Common myeloid progenitor, CD34-positive (primary cell): ENCODE measurements around the gene FBN3.

Experiments used
- CTCF ChIA-PET: fragments of 350-600 bp; sonication (Branson Sonifier 250); formaldehyde crosslinking; loops from one replicate; lab custom pipeline; 2021; ENCODE audit warnings: antibody characterized with exemption; lab: Charles Lee
- POLR2A ChIA-PET: fragments of 350-600 bp; sonication (Branson Sonifier 250); formaldehyde crosslinking; loops from one replicate; lab custom pipeline; 2021; ENCODE audit warnings: antibody characterized with exemption; lab: Charles Lee
- DNase-seq, 3 donors: peaks; one replicate each; pipeline versions ENCODE4 v3.0.0 to v3.0.0-alpha.2; 2013
- H3K27ac ChIP-seq, 2 experiments: 1 replicate in 1 of 2; 2 replicates in 1 of 2; pipeline ENCODE4 v1.7.0; 2013; ENCODE audit warnings: inconsistent platforms in 2 of 2, low read length in 2 of 2, mild to moderate bottlenecking in 2 of 2, low read depth in 1 of 2, moderate library complexity in 1 of 2; ENCODE audit not compliant: severe bottlenecking in 2 of 2, insufficient read depth in 1 of 2, poor library complexity in 1 of 2
- H3K27me3 ChIP-seq, 5 experiments: replicated peaks in 2 of 5; 1 replicate in 3 of 5; 2 replicates in 2 of 5; pipeline versions ENCODE4 v1.6.1 to v1.7.0; 2013; ENCODE audit warnings: low read length in 4 of 5, mild to moderate bottlenecking in 2 of 5, moderate library complexity in 2 of 5, inconsistent platforms in 1 of 5; ENCODE audit not compliant: insufficient read depth in 5 of 5, control insufficient read depth in 4 of 5
- H3K36me3 ChIP-seq, 4 experiments: 1 replicate in 2 of 4; 2 replicates in 2 of 4; pipeline versions ENCODE4 v1.6.1 to v1.7.0; 2013; ENCODE audit warnings: low read length in 3 of 4, control low read depth in 1 of 4, mild to moderate bottlenecking in 1 of 4; ENCODE audit not compliant: control insufficient read depth in 4 of 4, insufficient read depth in 4 of 4
- H3K4me1 ChIP-seq, 4 experiments: 1 replicate in 3 of 4; 2 replicates in 1 of 4; pipeline versions ENCODE4 v1.6.1 to v1.7.1; 2013; ENCODE audit warnings: low read length in 3 of 4, mild to moderate bottlenecking in 3 of 4, control low read depth in 1 of 4, inconsistent platforms in 1 of 4, moderate library complexity in 1 of 4; ENCODE audit not compliant: control insufficient read depth in 4 of 4, insufficient read depth in 4 of 4; ENCODE audit errors: control extremely low read depth in 1 of 4
- H3K4me3 ChIP-seq, 7 experiments: 1 replicate in 4 of 7; 2 replicates in 3 of 7; pipeline versions ENCODE4 v1.5.1 to v1.7.0; 2013; ENCODE audit warnings: mild to moderate bottlenecking in 7 of 7, low read length in 6 of 7, moderate library complexity in 6 of 7, inconsistent platforms in 2 of 7, low read depth in 2 of 7, control low read depth in 1 of 7; ENCODE audit not compliant: insufficient read depth in 4 of 7, control insufficient read depth in 1 of 7; ENCODE audit errors: extremely low read depth in 1 of 7
- H3K9me3 ChIP-seq, 5 experiments: 1 replicate in 4 of 5; 2 replicates in 1 of 5; pipeline versions ENCODE4 v1.6.1 to v1.7.1; 2013; ENCODE audit warnings: low read length in 4 of 5, mild to moderate bottlenecking in 2 of 5, inconsistent platforms in 1 of 5, low read depth in 1 of 5, moderate library complexity in 1 of 5; ENCODE audit not compliant: control insufficient read depth in 4 of 5, insufficient read depth in 2 of 5; ENCODE audit errors: control extremely low read depth in 1 of 5
- WGBS: methylation state at CpG from one replicate; pipeline ENCODE4 v1.1.5; 2013; ENCODE audit not compliant: insufficient coverage; 5-methylcytosine and 5-hydroxymethylcytosine counted together

The FBN3 gene

DNA sequence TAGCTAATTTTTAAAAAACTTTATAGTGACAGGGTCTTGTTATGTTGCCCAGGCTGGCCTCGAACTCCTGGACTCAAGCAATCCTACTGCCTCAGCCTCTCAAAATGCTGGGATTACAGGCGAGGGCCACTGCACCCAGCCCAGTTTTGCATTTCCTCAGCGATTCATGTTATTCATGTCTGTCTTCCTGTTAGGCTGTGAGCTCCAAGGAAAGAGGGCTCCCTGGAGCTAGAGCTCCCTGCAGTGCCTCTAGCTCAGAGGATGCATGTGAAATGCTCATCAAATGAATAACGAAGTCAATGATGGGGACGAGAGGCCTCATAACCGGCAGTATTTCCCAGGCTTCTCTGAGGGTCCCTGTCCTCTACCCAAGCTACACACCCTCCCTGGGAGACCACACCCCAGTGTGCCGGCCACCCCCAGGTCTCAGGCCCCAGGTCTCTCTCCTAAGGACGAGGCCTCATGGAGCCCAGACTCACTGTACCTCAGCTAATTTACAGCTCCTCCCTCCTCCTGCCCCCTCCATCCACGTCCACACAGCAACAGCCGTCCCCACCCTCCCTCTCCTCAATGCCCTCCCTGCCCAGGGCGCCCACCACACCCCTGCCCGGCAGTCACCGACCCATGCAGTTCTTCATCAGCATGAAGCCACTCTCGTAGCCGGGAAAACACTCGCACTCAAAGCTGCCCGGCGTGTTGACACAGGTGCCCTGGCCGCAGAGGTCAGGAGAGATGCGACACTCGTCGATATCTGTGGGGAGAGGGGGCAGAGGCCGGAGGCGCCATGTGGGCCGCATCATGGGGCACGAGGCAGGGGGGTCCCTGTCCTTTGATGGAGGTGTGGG lies 28.5 kb downstream of the FBN3 start:
- CTCF ChIA-PET = interaction anchor here (0.8 kb wide), 1 partner anchor 45 kb away, joined by 4 read pairs; no protein-coding TSS in a partner anchor
- Histone ChIP-seq H3K27ac (no peak overlapping the region), H3K36me3 (no peaks in the 10 kb centered on the region), H3K27me3 (no peaks in the 10 kb centered on the region), H3K9me3 (no peaks in the 10 kb centered on the region), H3K4me3 (no peak overlapping the region), H3K4me1 (no peaks in the 10 kb centered on the region)
- DNase-seq = no peak
- POLR2A ChIA-PET = no interaction called here
- WGBS = 94% methylated on average over 21 of the region's 26 CpGs

- Histone ChIP-seq H3K4me1 (no peaks in the 10 kb centered on the region), H3K36me3 (no peaks in the 10 kb centered on the region), H3K9me3 (no peaks in the 10 kb centered on the region), H3K27me3 (peaks cover 0 to under 1% (median 0%) of the 10 kb centered on the region in 5 experiments), H3K27ac (no peak overlapping the region), H3K4me3 (no peak overlapping the region)
- WGBS = 100% methylated on average over 2 of the region's 2 CpGs
- no peak for DNase-seq
- POLR2A ChIA-PET = no interaction called here
- CTCF ChIA-PET = no interaction called here
Observed at GRCh38 chr19:8117991-8118390, 31.4 kb downstream of the FBN3 start.

DNA sequence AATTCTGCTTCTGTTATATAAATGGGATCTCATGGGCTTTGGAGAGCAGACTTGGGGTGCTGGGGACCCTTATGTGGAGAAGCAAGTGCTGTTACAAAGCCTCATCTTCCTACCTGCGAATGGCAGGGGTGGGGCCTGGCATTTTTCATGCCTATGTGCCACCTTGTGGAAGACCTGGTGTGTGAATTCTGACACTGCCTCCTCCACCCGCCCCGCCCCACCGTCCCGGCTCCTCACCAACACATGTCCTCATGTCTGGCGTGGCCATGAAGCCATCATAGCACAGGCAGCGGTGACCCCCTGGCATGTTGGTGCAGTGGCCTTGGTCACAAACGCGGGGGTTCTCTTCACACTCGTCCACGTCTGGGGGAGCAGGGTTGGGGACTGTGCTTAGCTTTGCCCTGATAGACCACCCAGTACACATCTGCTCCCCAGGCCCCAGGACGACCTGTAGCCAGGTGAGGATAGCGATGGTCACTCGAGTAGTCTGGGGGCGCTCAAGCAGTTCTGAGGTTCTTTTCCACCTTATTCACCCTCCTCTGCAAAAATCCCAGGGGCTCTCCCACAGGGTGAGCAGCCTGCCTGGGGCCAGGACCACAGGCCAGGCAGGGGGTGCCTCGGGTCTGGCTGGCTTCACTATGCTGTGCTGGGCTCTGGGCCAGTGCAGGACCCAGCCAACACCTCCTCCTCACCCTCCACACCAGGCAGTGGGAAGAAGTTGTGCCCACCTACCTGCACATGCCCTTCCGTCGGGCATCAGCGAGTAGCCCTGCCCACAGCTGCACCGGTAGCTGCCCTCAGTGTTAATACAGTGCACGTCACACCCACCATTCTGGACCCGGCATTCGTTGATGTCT lies 32.7 kb downstream of the FBN3 start:
- H3K9me3 ChIP-seq = no peaks in the 10 kb centered on the region
- H3K36me3 ChIP-seq = no peaks in the 10 kb centered on the region
- CTCF ChIA-PET = no interaction called here
- no peak overlapping the region for H3K27ac ChIP-seq
- DNase-seq = peak in 2 of 3 donors; percentile 12 to 13
- POLR2A ChIA-PET = interaction anchor here (0.6 kb wide), 1 partner anchor 227 kb away, joined by 4 read pairs; no protein-coding TSS in a partner anchor
- 93% methylated on average over 10 of the region's 23 CpGs for WGBS
- no peak overlapping the region for H3K4me3 ChIP-seq
- no peaks in the 10 kb centered on the region for H3K4me1 ChIP-seq
- H3K27me3 ChIP-seq = peaks cover 0 to 2% (median 0%) of the 10 kb centered on the region in 5 experiments

DNA sequence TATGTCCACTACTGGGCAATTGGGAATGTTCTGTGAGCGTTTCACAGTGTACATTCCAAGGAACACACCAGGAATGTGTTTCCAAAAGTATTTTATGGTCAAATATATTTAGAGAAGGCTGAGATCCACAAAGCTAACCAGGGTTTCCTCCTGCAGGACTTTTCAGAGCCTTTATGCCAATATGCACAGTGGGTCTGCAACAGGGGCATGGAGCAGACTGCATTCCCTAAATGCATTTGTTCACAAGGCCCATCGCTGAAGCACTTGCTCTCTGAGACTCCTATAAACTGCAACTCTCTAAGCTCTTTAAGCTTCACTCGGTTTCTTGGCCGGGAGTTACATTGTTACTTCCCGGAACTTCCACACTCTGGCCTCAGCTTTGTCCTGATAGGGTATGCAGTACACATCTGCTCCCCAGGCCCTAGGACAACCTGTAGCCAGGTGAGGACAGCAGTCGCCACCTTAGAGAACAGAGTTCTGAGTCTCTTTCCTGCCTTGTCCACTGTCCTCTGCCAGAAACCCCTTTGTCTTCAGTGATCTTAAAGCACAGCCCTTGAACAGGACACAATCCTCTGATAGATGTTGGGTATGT lies 33.5 kb downstream of the FBN3 start:
- H3K4me1 ChIP-seq = no peaks in the 10 kb centered on the region
- H3K27ac ChIP-seq = no peak overlapping the region
- ChIA-PET CTCF (no interaction called here), POLR2A (interaction anchor here (0.6 kb wide), 1 partner anchor 226 kb away, joined by 4 read pairs; no protein-coding TSS in a partner anchor)
- no peak for DNase-seq
- no peak overlapping the region for H3K4me3 ChIP-seq
- WGBS = 100% methylated on average over 5 of the region's 6 CpGs
- no peaks in the 10 kb centered on the region for H3K36me3 ChIP-seq
- no peaks in the 10 kb centered on the region for H3K9me3 ChIP-seq
- H3K27me3 ChIP-seq = peaks cover 0 to 2% (median 0%) of the 10 kb centered on the region in 5 experiments

GRCh38 chr19:8113017-8113416 lies 36.4 kb downstream of the FBN3 start:
- no peaks in the 10 kb centered on the region for H3K4me1 ChIP-seq
- ChIA-PET CTCF (interaction anchor here (1.4 kb wide), 1 partner anchor 12 kb away, joined by 3 read pairs; no protein-coding TSS in a partner anchor), POLR2A (no interaction called here)
- no peaks in the 10 kb centered on the region for H3K36me3 ChIP-seq
- H3K27me3 ChIP-seq = peaks cover 0 to 20% (median 6%) of the 10 kb centered on the region in 5 experiments
- H3K9me3 ChIP-seq = no peaks in the 10 kb centered on the region
- H3K27ac ChIP-seq = no peak overlapping the region
- no peak overlapping the region for H3K4me3 ChIP-seq
- DNase-seq = no peak
- WGBS = 84% methylated on average over 5 of the region's 5 CpGs

DNA sequence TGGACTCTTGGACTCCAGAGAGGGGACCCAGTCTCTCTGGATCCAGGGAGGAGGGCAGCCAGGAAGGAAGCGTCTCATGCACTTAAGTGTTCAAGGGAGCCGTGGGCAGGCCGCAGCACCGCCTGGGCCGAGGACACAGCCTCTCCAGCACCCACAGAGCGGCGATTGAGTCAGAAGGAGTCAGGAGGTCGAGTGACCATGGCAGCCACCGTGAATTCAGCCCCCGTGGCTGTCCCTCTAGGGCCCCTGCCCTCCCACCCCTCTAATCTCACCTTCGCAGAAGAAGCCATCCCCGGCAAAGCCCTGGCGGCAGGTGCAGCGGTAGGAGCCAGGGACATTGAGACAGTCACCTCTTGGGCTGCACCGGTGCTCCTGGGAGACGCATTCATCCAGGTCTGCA lies 38.0 kb downstream of the FBN3 start:
- Histone ChIP-seq H3K27me3 (peaks cover 0 to 31% (median 6%) of the 10 kb centered on the region in 5 experiments), H3K36me3 (no peaks in the 10 kb centered on the region), H3K4me3 (no peak overlapping the region), H3K27ac (no peak overlapping the region), H3K4me1 (no peaks in the 10 kb centered on the region), H3K9me3 (peaks cover 0 to 2% (median 0%) of the 10 kb centered on the region in 5 experiments)
- ChIA-PET CTCF (no interaction called here), POLR2A (no interaction called here)
- 91% methylated on average over 15 of the region's 16 CpGs for WGBS
- no peak for DNase-seq
